Activated T-cell treated with anti-CD3 and anti-CD28 coated beads, Interleukin-2, amount 50 U/mL, for 24 hours (primary cell): ENCODE data around the gene GMDS.
"Not testable (repeated sequence)": the region's sequence is repeated elsewhere in the genome, so short reads cannot be mapped to it uniquely, and the experiment has no call there.

Source experiments
- DNase-seq: peaks from one replicate; pipeline ENCODE4 v3.0.0-alpha.2; 2020
- H3K27ac Mint-ChIP-seq: 2 replicates; pipeline ENCODE4 v1.8.0; 2020; ENCODE audit warnings: mild to moderate bottlenecking, mixed read lengths
- H3K27me3 Mint-ChIP-seq: 2 replicates; pipeline ENCODE4 v1.8.0; 2020; ENCODE audit warnings: mixed read lengths
- H3K36me3 Mint-ChIP-seq: 2 replicates; pipeline ENCODE4 v1.8.0; 2020; ENCODE audit warnings: low read depth, mixed read lengths
- H3K4me1 Mint-ChIP-seq: 2 replicates; pipeline ENCODE4 v1.8.0; 2020; ENCODE audit warnings: low read depth, mixed read lengths
- H3K4me3 Mint-ChIP-seq: 2 replicates; pipeline ENCODE4 v1.8.0; 2020; ENCODE audit warnings: mild to moderate bottlenecking, moderate library complexity, mixed read lengths
- H3K9me3 Mint-ChIP-seq: 2 replicates; pipeline ENCODE4 v1.8.0; 2020; ENCODE audit warnings: mixed read lengths

GMDS gene

GRCh38 chr6:1679031-1679687 is 566.2 kb downstream of the GMDS start:
- Mint-ChIP-seq H3K4me1 (no peaks in the 10 kb centered on the region), H3K36me3 (no peaks in the 10 kb centered on the region), H3K27me3 (no peaks in the 10 kb centered on the region), H3K4me3 (no peak overlapping the region), H3K9me3 (no peaks in the 10 kb centered on the region), H3K27ac (no peak overlapping the region)
- DNase-seq: no peak

GRCh38 chr6:1678201-1678600 is 567.2 kb downstream of the GMDS start:
- no peaks in the 10 kb centered on the region for H3K9me3 Mint-ChIP-seq
- no peak overlapping the region for H3K4me3 Mint-ChIP-seq
- H3K27ac Mint-ChIP-seq: no peak overlapping the region
- H3K4me1 Mint-ChIP-seq: no peaks in the 10 kb centered on the region
- H3K36me3 Mint-ChIP-seq: no peaks in the 10 kb centered on the region
- DNase-seq: no peak
- no peaks in the 10 kb centered on the region for H3K27me3 Mint-ChIP-seq

DNA sequence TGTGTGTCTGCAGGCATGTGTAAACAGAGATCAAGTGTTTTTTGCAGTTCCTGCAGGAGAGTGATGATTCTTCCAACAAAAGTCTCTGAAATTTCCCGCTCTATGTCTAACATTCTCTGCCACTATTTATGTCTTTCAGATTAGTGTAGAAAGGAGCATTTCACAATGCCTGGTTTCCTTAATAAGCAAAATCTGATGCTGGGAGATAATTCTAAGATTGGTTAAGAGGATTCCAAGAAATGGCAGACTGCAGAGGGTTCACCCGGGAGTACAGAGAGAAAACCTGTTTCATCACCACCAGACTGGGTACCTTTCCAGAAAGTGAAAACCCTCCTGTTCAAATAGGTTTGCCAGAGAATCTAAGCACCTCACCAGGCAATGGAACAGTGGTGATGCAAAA is 573.0 kb downstream of the GMDS start:
- Mint-ChIP-seq H3K27me3 (no peaks in the 10 kb centered on the region), H3K4me1 (no peaks in the 10 kb centered on the region), H3K9me3 (no peaks in the 10 kb centered on the region), H3K36me3 (no peaks in the 10 kb centered on the region), H3K4me3 (no peak overlapping the region), H3K27ac (no peak overlapping the region)
- DNase-seq: no peak

- no peak overlapping the region for H3K4me3 Mint-ChIP-seq
- H3K27me3 Mint-ChIP-seq: no peaks in the 10 kb centered on the region
- no peaks in the 10 kb centered on the region for H3K36me3 Mint-ChIP-seq
- no peaks in the 10 kb centered on the region for H3K9me3 Mint-ChIP-seq
- H3K27ac Mint-ChIP-seq: no peak overlapping the region
- H3K4me1 Mint-ChIP-seq: no peaks in the 10 kb centered on the region
- no peak for DNase-seq
Observed at GRCh38 chr6:1670711-1671462, 574.5 kb downstream of the GMDS start.

GRCh38 chr6:1669996-1670395 is 575.4 kb downstream of the GMDS start:
- no peaks in the 10 kb centered on the region for H3K4me1 Mint-ChIP-seq
- no peaks in the 10 kb centered on the region for H3K9me3 Mint-ChIP-seq
- no peak overlapping the region for H3K27ac Mint-ChIP-seq
- H3K4me3 Mint-ChIP-seq: no peak overlapping the region
- DNase-seq: no peak
- no peaks in the 10 kb centered on the region for H3K27me3 Mint-ChIP-seq
- H3K36me3 Mint-ChIP-seq: no peaks in the 10 kb centered on the region

- H3K27ac Mint-ChIP-seq, H3K4me1 Mint-ChIP-seq, H3K9me3 Mint-ChIP-seq, H3K4me3 Mint-ChIP-seq, DNase-seq, H3K27me3 Mint-ChIP-seq, H3K36me3 Mint-ChIP-seq: not testable (repeated sequence)
Observed at GRCh38 chr6:1668456-1668855, 576.9 kb downstream of the GMDS start.

DNA sequence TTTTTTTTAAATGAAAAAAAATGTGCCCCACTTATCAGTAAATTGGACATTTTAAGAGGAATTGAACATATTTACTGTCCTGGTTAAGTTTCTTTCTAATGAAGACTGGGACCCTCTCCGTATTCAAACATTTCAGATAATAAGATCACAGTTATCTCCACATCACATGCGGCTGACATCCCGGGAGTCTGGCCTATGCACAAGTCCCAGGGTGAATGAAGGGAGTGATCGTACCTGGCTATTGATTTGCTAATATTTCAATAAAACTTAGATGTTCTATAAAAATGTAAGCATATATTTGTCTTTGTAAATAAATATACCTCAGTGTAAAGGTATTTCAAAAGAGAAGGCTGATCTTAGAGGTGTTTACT is 577.6 kb downstream of the GMDS start:
- no peak overlapping the region for H3K4me3 Mint-ChIP-seq

GRCh38 chr6:1667012-1667804 is 578.2 kb downstream of the GMDS start:
- no peaks in the 10 kb centered on the region for H3K4me1 Mint-ChIP-seq
- no peak for DNase-seq
- H3K4me3 Mint-ChIP-seq: no peak overlapping the region
- no peaks in the 10 kb centered on the region for H3K27me3 Mint-ChIP-seq
- no peak overlapping the region for H3K27ac Mint-ChIP-seq
- H3K36me3 Mint-ChIP-seq: no peaks in the 10 kb centered on the region
- no peaks in the 10 kb centered on the region for H3K9me3 Mint-ChIP-seq

More for the DNA sequence above, 577.6 kb downstream of the GMDS start:
- Mint-ChIP-seq H3K4me1 (no peaks in the 10 kb centered on the region), H3K27me3 (no peaks in the 10 kb centered on the region), H3K9me3 (no peaks in the 10 kb centered on the region), H3K36me3 (no peaks in the 10 kb centered on the region), H3K27ac (no peak overlapping the region)
- DNase-seq: no peak

- Mint-ChIP-seq H3K27me3 (no peaks in the 10 kb centered on the region), H3K4me3 (no peak overlapping the region), H3K4me1 (no peaks in the 10 kb centered on the region), H3K9me3 (no peaks in the 10 kb centered on the region), H3K36me3 (no peaks in the 10 kb centered on the region), H3K27ac (no peak overlapping the region)
- DNase-seq: no peak
Observed at GRCh38 chr6:1665214-1665613, 580.2 kb downstream of the GMDS start.

DNA sequence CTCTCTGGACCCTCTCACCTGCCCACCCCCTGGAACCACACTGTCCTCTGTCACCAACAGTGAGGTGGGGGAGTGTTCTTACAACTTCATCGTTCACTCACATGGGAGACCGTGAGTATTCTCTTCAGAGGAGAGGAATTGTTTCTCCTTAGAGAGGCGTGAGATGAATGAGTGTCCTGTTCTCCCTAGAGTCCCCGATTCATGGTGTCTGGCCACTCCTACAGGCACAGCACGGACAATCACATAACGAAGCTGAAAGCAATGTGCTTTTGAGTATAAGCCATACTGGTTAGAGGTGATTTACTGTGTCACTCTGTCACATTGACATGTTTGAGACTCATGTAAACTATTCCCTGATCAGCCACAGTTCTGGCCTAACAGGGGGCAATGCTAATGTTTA is 581.1 kb downstream of the GMDS start:
- H3K27me3 Mint-ChIP-seq: no peaks in the 10 kb centered on the region
- H3K9me3 Mint-ChIP-seq: no peaks in the 10 kb centered on the region
- no peaks in the 10 kb centered on the region for H3K4me1 Mint-ChIP-seq
- no peaks in the 10 kb centered on the region for H3K36me3 Mint-ChIP-seq
- no peak for DNase-seq
- H3K4me3 Mint-ChIP-seq: no peak overlapping the region
- H3K27ac Mint-ChIP-seq: no peak overlapping the region

DNA sequence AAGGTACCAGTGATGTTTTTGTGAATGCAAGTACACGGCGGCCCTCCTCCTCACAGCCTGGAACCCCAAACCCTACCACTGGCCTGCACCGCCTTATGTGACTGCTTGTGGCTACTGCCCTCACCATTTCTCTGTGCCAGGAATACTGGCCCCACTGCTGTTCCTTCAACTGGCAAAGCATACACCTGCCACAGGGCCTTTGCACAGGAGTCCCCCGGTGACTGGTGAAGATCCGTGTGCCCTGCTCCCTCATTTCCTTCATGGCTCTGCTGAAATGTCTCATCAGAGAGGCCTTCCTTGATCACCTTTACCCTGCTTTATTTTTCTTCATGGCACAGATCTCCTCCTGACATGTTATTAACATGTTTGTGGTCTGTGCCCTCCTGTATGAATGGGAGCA is 581.9 kb downstream of the GMDS start:
- Mint-ChIP-seq H3K9me3 (no peaks in the 10 kb centered on the region), H3K4me1 (no peaks in the 10 kb centered on the region), H3K27me3 (no peaks in the 10 kb centered on the region), H3K4me3 (no peak overlapping the region), H3K27ac (no peak overlapping the region), H3K36me3 (no peaks in the 10 kb centered on the region)
- DNase-seq: no peak

DNA sequence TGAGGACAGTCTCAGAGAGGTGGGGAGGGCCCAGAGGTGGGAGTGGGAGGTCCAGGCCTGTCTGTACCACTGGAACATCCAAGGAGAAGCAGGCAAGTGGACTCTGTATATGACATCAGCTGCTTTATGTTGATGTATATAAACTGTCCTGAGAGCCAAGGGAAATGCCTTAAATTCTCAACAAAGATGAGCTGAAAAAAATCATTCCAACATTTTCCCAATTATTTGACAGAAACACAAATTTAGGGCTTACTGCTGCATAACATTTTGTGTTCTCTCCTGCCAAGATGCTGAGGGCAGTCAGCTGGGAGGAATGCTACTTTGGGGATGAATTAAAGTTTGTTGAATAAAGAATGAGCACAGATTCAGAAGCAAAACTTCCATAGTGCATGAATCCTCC is 582.9 kb downstream of the GMDS start:
- no peaks in the 10 kb centered on the region for H3K36me3 Mint-ChIP-seq
- no peak for DNase-seq
- H3K4me1 Mint-ChIP-seq: no peaks in the 10 kb centered on the region
- H3K27ac Mint-ChIP-seq: no peak overlapping the region
- H3K4me3 Mint-ChIP-seq: no peak overlapping the region
- H3K27me3 Mint-ChIP-seq: no peaks in the 10 kb centered on the region
- no peaks in the 10 kb centered on the region for H3K9me3 Mint-ChIP-seq

DNA sequence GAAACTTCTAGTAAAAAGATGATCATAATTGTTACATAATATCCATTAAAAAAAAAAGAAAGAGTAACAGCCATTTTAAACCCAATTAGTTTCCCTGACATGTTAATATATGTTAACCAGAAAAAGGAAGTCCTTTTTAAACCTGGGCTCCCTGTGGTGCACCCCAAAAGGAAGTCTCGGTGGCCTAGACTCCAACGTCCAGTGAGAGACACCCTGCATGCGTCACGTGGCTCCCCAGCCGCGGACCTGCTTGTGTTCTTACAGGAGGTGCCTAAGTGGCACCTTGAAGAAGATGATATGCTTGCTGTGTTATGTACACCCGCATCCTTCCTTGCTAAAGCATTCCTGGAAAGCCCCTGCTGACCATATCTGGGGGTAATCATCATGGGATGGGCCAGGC is 585.6 kb downstream of the GMDS start:
- H3K27me3 Mint-ChIP-seq: no peaks in the 10 kb centered on the region
- H3K4me3 Mint-ChIP-seq: no peak overlapping the region
- no peak overlapping the region for H3K27ac Mint-ChIP-seq
- H3K4me1 Mint-ChIP-seq: no peaks in the 10 kb centered on the region
- no peak for DNase-seq
- H3K9me3 Mint-ChIP-seq: no peaks in the 10 kb centered on the region
- H3K36me3 Mint-ChIP-seq: peaks cover 2% of the 10 kb centered on the region

- H3K36me3 Mint-ChIP-seq: peaks cover 2% of the 10 kb centered on the region
- DNase-seq: no peak
- H3K9me3 Mint-ChIP-seq: no peaks in the 10 kb centered on the region
- no peaks in the 10 kb centered on the region for H3K4me1 Mint-ChIP-seq
- no peak overlapping the region for H3K27ac Mint-ChIP-seq
- H3K4me3 Mint-ChIP-seq: no peak overlapping the region
- H3K27me3 Mint-ChIP-seq: no peaks in the 10 kb centered on the region
Observed at GRCh38 chr6:1658212-1659005, 587.0 kb downstream of the GMDS start.
